HG02852 (cell line): ENCODE measurements around the gene INTS3.
"Not testable (repeated sequence)": the region's sequence is repeated elsewhere in the genome, so short reads cannot be mapped to it uniquely, and the experiment has no call there.

Experiments
- ATAC-seq: cut with Tn5 transposase; IDR thresholded peaks from one replicate; pipeline ENCODE4 v1.9.1; 2021; ENCODE audit warnings: mild to moderate bottlenecking, moderate library complexity; ENCODE audit not compliant: unreplicated experiment

The INTS3 gene

DNA sequence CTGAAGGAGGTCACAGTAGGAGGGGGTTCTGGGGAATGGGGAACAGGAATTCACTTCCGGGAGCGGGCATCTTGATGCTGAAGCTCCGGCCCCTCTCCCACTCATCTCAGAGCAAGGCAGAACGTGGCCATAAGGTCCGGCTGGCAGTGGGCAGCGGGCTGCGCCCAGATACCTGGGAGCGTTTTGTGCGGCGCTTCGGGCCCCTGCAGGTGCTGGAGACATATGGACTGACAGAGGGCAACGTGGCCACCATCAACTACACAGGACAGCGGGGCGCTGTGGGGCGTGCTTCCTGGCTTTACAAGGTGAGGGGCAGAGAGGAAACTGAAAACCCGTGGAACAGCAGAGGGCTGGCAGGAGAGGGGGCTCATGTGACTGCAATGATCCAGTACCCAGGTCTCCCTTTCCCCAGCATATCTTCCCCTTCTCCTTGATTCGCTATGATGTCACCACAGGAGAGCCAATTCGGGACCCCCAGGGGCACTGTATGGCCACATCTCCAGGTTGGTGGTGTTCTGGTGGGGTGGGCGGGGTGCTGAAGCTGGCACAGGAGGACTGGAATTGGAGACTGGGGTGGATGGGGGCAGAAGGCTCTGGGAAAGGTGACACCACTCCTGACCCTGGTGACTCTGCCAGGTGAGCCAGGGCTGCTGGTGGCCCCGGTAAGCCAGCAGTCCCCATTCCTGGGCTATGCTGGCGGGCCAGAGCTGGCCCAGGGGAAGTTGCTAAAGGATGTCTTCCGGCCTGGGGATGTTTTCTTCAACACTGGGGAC, 50.4 kb downstream of the INTS3 start:
- ATAC-seq = no peak

DNA sequence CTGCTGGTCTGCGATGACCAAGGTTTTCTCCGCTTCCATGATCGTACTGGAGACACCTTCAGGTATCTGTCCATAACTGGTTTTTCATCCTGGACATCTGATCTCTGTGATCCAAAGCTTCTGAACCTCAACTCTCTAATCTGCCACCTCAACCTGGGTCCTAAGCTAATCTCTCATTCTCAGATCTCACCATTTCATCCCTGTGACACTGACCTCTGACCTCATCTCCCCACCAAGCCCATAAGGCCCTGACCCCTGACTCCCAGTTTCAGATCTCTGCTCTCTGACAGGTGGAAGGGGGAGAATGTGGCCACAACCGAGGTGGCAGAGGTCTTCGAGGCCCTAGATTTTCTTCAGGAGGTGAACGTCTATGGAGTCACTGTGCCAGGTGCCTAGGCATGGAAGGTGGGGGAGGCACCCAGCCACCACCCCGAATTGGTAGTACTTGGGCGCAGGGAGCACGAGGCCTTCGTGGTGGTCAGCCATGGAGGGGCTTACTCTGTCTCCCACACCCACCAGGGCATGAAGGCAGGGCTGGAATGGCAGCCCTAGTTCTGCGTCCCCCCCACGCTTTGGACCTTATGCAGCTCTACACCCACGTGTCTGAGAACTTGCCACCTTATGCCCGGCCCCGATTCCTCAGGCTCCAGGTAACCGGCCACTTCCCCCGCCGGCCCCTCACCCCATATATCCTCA, 51.1 kb downstream of the INTS3 start:
- no peak for ATAC-seq

DNA sequence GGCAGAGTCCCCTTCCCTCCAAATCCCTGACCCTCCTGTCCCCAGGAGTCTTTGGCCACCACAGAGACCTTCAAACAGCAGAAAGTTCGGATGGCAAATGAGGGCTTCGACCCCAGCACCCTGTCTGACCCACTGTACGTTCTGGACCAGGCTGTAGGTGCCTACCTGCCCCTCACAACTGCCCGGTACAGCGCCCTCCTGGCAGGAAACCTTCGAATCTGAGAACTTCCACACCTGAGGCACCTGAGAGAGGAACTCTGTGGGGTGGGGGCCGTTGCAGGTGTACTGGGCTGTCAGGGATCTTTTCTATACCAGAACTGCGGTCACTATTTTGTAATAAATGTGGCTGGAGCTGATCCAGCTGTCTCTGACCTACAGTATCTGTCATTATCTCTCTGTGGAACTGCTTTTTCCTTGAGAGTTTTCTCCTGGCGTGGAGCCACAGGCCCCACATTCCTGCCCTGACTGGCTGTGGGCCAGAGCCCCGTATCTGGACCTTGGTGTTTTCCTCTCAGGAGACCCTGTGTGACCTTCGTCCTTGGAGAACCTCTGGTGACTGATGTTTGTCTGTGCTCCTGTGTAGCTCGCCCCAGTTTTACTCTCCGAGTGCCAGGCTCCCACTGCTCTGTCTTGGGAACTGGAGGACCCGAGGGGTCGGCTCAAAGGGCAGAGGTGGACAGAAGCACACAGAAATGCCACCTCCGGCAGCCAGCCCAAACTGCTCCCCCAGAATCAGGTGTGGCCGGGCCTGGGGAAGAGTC, 52.1 kb downstream of the INTS3 start:
- no peak for ATAC-seq

DNA sequence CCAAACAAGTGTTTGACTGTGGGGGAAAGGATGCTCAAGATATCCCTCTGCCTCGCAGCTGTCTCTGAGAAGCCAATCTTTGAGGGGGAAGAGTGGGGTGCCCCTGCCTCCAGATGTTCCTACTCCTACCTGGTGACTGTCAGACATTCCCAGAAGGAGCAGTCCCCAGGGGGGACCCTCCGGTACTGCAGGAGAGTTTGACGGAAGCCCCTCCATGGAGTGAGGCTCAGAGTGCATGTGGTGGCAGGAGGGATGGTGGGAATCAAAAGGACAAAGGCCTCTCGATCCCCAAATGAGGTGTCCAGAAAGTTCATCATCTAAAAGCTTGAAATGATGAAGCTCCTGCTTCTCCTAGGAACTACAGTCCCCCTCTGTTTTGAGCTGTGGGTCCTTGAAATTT, 52.7 kb downstream of the INTS3 start:
- no peak for ATAC-seq

DNA sequence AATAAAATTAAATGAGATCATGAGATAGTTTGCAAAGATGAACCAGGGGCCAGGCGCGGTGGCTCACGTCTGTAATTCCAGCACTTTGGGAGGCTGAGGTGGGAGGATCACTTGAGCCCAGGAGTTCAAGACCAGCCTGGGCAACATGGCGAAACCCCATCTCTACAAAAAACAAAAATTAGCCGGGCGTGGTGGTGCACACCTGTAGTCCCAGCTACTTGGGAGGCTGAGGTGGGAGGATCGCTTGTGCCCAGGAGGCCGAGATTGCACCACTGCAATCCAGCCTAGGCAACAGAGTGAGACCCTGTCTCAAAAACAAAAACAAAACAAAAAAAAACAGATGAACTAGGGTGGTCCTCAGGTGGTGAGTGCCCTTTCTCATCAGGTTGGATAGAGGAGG, 54.8 kb downstream of the INTS3 start:
- ATAC-seq = not testable (repeated sequence)

DNA sequence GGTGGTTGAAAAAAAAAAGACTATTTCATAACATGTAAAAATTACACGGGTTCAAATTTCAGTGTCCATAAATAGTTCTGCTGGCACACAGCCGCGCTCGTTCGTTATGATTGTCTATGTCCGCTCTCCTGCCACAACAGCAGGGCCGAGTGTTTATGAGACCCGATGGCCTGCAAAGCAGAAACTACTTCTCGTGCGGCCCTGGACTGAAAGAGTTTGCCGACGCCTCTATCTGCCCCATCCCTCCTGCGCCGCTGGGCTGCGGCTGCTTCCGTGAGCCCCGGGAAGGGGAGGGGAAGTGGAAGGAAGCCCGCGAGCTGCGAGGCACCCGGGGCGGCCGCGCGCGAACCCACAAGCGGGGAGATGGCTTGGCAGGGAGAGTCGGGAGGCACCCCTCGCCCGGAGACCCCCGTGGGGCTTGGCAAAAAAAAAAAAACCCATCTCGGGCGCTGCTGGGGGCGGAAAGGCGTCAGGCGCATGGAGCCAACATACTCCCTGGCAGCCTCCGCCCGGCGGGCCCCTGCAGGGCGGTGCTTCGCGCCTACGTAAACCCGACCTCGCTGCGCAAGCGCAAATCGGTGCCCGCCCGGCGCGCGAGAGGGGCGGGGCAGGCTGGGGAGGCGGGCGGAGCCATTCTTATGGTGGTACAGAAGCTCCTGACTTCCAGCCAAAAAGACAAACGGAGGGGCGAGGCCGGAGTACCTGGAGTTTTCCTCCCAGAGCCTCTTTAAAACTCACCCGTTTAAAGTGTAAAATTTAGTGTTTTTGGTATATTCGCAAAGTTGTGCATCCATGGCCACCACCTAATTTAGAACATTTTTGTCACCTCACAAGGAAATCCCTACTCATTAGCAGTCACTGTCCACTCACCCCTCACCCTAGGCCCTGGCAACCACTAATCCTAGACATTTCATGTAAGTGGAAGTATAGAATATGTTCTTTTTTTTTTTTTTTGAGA, 55.7 kb downstream of the INTS3 start:
- peak; percentile 84 for ATAC-seq

DNA sequence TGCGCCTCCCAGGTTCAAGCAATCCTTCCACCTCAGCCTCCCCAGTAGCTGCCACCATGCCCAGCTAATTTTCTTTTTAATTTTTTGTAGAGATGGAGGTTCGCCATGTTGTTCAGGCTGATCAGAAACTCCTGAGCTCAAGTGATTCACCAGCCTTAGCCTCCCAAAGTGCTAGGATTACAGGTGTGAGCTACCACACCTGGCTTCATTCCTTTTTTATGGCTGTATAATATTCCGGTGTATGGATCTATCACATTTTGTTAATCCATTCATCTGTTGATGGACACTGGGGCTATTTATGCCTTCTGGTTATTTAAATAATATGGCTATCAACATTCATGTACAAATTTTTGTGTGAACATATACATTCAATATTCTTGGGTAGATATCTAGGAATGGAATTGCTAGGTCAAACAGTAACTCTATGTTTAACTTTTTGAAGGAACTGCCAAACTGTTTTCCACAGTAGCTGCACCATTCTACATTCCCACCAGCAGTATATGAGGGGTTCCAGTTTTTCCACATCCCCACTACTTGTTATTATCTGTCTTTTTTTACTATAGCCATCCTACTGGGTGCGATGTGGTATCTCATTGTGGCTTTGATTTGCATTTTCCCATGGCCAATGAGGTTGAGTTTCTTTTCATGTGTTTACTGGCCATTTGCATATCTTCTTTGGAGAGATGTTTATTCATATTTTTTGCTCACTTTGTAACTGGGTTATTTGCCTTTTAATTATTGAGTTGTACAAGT, 58.4 kb downstream of the INTS3 start:
- ATAC-seq = no peak

DNA sequence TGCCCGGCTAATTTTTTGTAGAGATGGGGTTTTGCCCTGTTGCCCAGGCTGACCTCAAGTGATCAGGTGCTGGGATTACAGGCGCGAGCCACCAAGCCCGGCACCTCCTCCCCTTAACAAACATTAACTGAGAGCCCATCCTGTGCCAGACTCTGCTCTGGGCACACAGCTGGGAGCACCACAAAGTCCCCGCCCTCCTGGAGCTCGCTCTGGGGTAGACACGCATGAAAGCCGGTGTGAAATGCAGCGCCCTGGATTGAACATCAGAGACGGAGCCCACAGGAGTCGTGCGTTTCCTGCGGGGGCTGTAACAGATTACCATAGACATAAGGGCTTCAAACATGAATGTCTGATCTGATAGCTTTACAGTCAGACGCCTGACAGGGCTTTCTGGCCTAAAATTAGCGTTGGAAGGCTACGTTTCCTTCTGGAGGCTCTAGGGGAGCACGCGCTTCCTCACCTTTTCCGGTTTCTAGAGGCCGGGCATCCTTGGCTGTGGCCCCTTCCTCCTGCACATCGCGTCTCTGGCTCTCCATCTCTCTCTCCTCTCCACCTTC, 61.7 kb downstream of the INTS3 start:
- no peak for ATAC-seq

DNA sequence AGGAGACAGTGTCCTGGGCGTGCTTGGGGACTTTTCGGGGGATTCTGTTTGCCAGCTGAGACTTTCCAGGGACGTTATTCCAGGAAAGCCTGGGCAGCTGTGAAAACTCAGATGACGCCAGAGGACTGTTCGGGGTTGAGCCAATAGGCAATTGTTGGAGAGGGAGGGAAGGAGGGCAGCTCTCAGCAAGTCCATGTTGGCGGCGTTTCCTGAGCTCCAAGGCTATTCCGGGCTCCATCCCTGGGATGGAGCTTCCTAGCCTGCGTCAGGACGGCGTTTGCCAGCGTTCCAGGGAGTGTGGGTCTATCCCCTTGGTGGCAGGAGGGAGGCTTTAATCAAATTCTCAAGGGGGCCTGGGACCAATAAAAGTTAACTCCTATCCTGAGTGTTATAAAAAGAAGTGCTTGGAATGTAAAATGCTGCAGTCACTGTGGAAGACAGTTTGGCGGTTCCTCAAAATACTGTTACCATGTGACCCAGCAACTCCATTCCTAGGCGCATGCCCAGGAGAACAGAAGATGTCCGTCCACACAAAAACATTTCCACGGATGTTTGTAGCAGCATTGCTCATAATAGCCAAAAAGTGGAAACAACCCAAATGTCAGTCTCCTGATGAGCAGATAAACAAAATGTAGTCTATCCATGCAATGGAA, 62.6 kb downstream of the INTS3 start:
- no peak for ATAC-seq

DNA sequence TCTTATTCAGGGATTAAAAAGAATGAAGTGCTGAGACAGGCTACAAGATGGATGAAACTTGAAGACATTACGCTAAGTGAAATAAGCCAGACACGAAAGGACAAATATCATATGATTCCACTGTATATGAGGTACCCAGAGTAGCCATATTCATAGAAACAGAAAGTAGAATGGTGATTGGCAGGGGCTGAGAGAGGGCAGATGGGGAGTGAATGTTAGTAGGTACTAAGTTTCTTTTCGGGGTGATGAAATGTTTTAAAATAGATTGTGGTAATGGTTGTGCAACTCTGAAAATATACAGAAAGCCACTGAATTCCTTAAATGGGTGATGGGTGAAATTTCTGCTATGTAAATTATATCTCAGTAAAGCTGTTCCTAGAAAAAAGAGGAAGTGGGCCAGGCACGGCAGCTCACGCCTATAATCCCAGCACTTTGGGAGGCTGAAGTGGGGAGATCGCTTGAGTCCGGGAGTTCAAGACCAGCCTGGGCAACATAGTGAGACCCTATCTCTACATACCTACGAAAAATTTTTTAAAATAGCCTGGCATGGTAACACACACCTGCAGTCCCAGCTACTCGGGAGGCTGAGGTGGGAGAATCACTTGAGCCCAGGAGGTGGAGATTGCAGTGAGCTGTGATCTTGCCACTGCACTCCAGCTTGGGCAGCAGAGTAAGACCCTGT, 63.3 kb downstream of the INTS3 start:
- ATAC-seq = peak; percentile 90

DNA sequence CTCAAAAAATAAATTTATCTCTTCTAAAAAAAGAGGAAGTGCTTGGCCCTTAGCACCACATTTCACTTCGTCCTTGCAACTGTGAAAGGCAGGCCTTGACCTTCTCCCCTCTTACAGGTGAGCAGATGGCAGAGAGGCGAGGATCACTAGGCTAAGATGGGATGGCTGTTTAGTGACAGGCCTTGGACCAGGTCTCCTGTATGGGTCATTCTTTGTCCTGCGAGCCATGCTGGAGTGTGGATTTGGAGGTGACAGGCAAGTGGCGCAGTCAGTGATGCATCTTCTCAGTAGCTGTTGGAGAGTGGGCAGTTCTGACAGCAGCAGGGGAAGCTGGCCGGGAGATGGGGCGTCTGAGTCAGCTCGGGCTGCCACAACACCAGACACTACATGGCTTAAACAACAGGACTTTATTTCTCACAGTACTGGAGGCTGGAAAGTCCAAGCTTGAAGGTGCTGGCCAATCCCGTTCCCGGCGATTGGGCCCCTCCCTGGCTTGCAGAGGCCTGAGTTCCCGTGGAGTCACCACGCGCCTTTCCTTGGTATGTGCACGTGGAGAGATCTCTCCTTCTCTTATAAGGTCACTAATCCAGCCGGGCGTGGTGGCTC, 63.9 kb downstream of the INTS3 start:
- ATAC-seq = peak; percentile 5

DNA sequence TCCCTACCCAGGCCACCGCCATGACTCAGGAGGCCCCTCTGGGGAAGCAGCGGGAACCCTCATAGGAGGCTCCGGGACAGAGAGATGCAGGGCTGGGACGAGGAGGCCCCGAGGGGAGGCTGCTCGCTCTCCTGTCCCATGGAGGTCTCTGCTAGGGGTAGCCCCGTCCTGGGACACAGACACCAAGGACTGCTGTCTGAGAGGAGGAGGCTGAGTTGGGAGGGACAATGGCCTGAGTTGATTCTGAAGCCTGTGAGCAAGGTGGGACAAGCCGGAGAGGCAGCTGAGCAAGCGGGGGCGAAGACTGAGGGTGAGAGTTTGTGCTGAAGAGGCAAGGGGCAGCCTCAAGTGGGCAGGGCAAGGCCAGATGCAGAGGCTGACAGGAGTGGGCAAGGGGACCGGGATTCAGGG, 64.8 kb downstream of the INTS3 start:
- no peak for ATAC-seq

DNA sequence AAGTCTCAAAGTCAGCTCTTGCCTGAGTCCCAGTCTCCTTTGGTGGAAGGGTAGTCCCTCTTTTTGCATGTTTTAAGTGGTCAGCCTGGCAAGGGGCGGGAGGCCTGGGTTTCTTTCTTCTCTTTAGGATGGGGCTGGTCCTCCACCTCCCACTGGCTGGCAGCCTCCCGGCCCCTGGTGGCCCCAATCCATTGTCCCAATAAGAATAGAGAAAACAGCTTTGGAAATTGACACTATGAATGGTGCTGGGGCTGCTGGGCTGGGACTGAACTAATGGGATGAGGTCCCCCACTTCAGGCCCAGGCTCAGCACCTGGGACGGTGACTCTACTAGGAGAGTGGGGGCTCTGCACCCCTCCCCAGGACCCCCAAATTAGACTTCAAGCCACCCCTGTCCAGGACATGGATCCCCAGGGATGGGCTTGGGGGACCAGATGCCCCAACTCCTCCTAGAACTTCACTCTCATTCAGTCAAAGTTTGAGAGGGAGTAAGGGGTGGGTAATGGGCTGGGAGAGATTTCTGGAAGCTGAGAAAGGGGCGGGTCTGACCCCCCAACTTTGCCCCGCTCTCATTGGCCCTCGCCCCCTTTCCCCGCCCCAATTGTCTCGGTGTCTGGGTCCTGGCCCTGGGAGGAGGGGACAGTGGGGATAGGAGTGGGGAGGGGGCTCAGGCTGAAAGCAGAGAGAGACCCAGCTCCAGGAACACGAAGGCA, 65.6 kb downstream of the INTS3 start:
- no peak for ATAC-seq

DNA sequence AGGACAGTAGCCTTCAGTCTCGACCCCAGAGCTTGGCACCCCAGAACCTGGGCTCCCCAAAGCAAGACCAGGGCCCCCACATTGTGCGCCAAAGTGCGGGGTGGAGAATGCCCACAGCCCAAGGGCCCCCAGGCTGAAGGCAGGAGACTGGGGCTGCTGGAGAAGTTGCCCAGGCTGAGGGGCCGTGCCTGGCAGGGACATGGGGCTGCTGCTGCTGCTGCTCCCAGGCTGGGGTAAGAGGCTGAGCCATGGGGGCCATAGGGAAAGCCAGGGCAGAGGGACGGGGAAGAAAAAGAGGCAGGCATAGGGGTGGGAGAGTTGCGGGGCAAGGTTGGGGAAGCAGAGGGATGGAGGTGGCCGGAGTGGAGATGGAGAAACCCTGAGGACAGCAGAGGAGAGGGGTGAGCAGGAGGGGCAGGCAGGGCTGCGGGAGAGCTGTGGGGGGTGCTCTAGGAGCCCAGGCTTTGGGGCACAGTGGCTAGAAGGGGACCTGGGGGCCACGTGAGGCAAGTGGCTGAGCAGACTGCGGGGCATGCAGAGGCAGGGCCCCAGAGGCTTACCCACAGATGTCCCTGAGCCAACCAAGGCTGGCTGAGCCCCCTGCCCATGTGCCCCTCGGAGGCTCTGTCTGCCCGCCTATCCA, 66.2 kb downstream of the INTS3 start:
- no peak for ATAC-seq

DNA sequence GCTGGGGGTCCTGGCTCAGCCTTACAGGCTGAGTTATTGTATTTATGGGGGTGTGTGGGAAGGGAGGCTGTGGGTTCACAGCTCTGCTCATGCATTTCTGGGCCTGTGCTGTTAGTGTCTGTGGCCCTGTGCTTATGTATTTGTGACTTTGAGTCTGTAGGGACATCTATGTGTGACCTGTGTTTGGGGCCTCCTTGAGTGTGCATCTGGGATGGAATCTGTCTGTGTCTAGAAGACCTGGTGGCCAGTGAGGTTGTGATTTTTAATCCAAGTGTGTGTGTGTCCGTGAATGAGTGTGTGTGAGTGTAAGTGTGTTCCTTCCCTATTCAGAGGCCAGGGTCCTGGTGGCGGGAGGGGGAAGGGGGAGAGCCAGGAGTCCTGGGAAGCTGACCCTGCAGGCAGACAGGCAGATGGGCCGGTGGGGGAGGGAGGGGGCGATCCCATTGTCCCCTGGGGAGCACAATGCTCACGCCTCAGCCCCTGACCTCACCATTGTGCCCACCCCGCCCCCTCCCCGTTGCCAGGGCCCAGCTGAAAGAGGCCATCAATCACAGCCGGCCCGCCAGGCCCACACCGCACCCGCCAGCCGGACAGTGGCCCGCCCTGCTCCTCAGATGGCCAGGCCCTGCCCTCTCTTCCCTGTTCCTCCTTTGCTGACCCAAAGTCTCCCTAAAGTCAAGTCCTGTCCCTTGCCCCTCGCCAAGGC, 66.9 kb downstream of the INTS3 start:
- no peak for ATAC-seq

DNA sequence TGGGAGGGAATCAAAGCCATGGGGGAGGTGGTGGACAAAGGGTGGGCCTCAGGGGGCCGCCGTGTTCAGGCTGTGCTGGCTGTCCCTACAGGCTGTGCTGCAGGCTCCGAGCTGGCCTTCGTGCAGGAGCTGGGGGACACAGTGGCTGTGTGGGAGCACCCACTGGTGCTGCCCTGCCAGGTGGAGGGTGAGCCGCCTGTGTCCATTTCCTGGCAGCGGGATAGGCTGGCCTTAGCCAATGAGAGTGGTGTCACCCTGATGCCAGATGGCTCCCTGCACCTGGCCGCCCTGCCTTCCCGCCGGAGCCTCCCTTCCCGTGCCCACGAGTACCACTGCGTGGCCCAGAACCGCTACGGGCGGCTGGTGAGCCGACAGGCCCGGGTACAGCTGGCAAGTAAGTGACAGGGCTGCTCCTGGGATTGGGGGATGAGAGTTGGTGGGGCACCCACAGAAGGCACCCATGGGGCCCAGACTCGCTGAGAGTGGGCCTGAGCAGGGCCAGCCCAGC, 67.5 kb downstream of the INTS3 start:
- ATAC-seq = no peak
